Mucosa of rectum (tissue), 2 donors: ENCODE results near the gene ELP5.
A peak's percentile ranks its signal among the peaks of the same experiment; 100 is the strongest.

Experiments
- H3K27ac ChIP-seq, 2 donors: one replicate each; pipeline ENCODE4 v1.7.0; 2013; ENCODE audit warnings: inconsistent platforms in 2 of 2, low read depth in 2 of 2, low read length in 2 of 2
- H3K27me3 ChIP-seq, 2 donors: one replicate each; pipeline ENCODE4 v1.7.0; 2013; ENCODE audit warnings: low read length in 2 of 2; ENCODE audit not compliant: control insufficient read depth in 2 of 2, insufficient read depth in 2 of 2
- H3K36me3 ChIP-seq, 2 donors: one replicate each; pipeline ENCODE4 v1.7.0; 2013; ENCODE audit warnings: low read length in 2 of 2; ENCODE audit not compliant: control insufficient read depth in 2 of 2, insufficient read depth in 2 of 2
- H3K4me1 ChIP-seq, 2 donors: one replicate each; pipeline ENCODE4 v1.7.0; 2013; ENCODE audit warnings: low read length in 2 of 2, mild to moderate bottlenecking in 1 of 2; ENCODE audit not compliant: control insufficient read depth in 2 of 2, insufficient read depth in 2 of 2
- H3K4me3 ChIP-seq, 2 donors: one replicate each; pipeline ENCODE4 v1.7.0; 2013; ENCODE audit warnings: low read length in 2 of 2
- H3K9ac ChIP-seq, 2 donors: one replicate each; pipeline ENCODE4 v1.7.0; 2013; ENCODE audit warnings: low read length in 2 of 2, low read depth in 1 of 2, mild to moderate bottlenecking in 1 of 2
- H3K9me3 ChIP-seq, 2 donors: one replicate each; pipeline ENCODE4 v1.7.0; 2013; ENCODE audit warnings: low read length in 2 of 2; ENCODE audit not compliant: control insufficient read depth in 2 of 2
- donor health status: healthy.
- donor health status: Normal muscosa, but diverticular disease.

ELP5 gene, protein sequence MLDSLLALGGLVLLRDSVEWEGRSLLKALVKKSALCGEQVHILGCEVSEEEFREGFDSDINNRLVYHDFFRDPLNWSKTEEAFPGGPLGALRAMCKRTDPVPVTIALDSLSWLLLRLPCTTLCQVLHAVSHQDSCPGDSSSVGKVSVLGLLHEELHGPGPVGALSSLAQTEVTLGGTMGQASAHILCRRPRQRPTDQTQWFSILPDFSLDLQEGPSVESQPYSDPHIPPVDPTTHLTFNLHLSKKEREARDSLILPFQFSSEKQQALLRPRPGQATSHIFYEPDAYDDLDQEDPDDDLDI

GRCh38 chr17:7252176-7253043 is at the start of gene ELP5:
Gene ELP5 (plus strand): TSS chr17:7252215. CDS start chr17:7252551, 336 bp downstream.
- Histone ChIP-seq H3K4me3 (peak within 1 kb of the TSS; percentile 71 to 92), H3K27ac (peak within 1 kb of the TSS; percentile 100), H3K27me3 (no peaks in the 10 kb centered on the region), H3K9ac (peak within 1 kb of the TSS; percentile 87 to 97), H3K4me1 (peaks cover 24 to 29% of the 10 kb centered on the region in 2 donors), H3K9me3 (no peaks in the 10 kb centered on the region), H3K36me3 (peaks cover 17 to 25% of the 10 kb centered on the region in 2 donors)

- peaks cover 0 to 3% of the 10 kb centered on the region in 2 donors for H3K4me1 ChIP-seq
- H3K36me3 ChIP-seq: peaks cover 0 to 5% of the 10 kb centered on the region in 2 donors
- H3K4me3 ChIP-seq: no peak overlapping the region
- no peaks in the 10 kb centered on the region for H3K9me3 ChIP-seq
- peaks cover 0 to 2% of the 10 kb centered on the region in 2 donors for H3K27me3 ChIP-seq
- no peak overlapping the region for H3K9ac ChIP-seq
- no peak overlapping the region for H3K27ac ChIP-seq
These were observed 48.6 kb upstream of the ELP5 start for GRCh38 chr17:7203391-7203790.

DNA sequence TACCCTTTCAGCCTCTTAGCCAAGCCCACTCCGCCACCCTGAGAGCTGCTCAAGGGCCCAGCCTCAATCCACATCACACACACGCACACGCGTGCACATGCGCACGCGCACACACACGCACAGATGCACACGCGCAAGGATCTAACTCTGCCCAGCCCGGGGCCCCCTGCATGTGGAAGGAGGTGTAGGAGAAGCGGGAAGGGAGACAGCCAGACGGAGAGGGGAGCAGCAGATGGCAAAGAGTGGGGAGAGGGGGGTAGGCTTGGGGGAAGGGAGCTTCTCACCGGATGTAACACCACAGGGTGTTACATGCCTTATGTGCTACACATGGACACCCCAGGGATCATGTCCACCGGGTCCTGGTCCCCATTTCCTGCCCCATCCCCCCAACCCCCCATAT is 47.7 kb upstream of the ELP5 start:
- H3K27me3 ChIP-seq: peaks cover 0 to 2% of the 10 kb centered on the region in 2 donors
- H3K9me3 ChIP-seq: no peaks in the 10 kb centered on the region
- no peak overlapping the region for H3K9ac ChIP-seq
- H3K27ac ChIP-seq: peak overlapping the region in 1 of 2 donors; percentile 58
- peaks cover 0 to 3% of the 10 kb centered on the region in 2 donors for H3K4me1 ChIP-seq
- peak overlapping the region; percentile 61 to 79 for H3K4me3 ChIP-seq
- H3K36me3 ChIP-seq: peaks cover 0 to 5% of the 10 kb centered on the region in 2 donors

DNA sequence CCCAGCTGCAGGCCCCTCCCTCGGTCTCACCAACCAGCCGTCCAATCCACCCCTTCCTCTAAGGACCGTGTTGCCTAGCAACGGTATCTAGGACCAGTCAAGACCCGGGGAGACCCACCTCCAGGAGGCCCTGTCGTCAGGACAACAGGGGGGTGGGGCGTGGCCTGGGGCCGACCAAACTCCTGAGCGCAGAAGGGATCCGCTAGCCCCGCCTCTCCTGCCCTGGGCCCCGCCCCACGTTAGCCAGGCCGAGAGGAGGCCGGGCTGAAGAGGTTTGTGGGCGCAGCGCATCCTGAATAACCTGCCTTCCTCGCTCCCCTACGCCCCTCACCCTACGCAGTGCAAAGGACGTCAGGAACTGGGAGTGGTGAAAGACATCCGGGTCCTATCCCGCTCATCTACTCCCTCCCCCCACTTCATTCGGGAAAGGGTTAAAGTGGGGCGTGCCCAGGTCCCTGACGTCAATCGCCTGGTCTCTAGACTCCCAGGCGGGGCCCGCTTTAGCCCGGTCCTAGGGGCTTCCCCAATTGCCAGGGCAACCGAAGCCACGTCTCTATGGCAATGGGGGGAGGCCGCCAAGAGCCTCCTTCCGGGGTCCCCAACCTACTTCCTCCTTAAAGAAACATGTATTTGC is 47.1 kb upstream of the ELP5 start:
- H3K27me3 ChIP-seq: peaks cover 0 to 2% of the 10 kb centered on the region in 2 donors
- H3K9ac ChIP-seq: peak overlapping the region; percentile 28 to 65
- H3K9me3 ChIP-seq: no peaks in the 10 kb centered on the region
- peak overlapping the region; percentile 61 to 79 for H3K4me3 ChIP-seq
- H3K4me1 ChIP-seq: peaks cover 0 to 3% of the 10 kb centered on the region in 2 donors
- H3K27ac ChIP-seq: peak overlapping the region in 1 of 2 donors; percentile 58
- H3K36me3 ChIP-seq: peaks cover 0 to 5% of the 10 kb centered on the region in 2 donors

GRCh38 chr17:7205561-7205960 is 46.5 kb upstream of the ELP5 start:
- Histone ChIP-seq H3K4me1 (peaks cover 0 to 3% of the 10 kb centered on the region in 2 donors), H3K36me3 (peaks cover 0 to 5% of the 10 kb centered on the region in 2 donors), H3K9me3 (no peaks in the 10 kb centered on the region), H3K27ac (no peak overlapping the region), H3K9ac (peak overlapping the region; percentile 28 to 65), H3K27me3 (peaks cover 0 to 2% of the 10 kb centered on the region in 2 donors), H3K4me3 (peak overlapping the region; percentile 61 to 79)

DNA sequence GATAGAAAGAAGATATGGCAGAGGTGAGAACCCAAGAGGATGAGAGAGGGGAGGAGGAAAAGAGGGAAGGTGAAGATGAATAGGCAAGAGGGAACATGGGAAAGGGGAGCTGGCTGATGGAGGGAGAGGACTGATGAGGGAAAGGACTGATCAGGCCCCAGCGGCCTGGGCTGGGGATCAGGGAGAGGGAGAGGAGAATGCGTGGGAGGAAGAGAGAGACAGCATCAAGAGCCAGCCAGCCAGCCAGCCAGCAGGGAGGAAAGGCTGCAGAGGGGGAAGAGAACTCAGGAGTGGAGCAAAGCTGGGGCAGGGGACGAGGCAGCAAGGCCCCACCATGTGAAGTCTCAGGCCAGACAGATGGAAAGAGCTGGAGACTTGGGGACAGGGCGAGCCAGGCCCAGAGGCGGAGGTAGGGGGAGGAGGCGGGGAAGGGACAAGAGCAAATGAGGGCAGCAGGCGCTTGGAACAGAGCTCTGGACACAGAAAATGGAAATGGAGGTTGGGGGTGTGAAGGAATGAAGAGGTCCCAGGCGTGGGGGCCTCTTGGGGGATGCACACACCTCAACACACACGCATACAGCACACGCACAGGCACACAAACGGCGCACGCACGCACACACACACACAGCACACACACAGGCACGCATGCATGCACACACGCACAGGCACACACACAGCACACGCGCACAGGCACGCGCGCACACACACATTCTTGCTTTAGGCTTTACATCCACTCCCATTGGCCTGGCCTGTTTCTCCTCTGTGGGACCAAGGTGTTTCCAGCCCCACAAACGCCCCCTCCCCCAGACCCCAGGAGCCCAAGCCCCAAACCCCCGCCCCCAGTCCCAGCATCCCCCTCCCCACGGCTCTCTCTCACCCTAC is 44.7 kb upstream of the ELP5 start:
- Histone ChIP-seq H3K9ac (no peak overlapping the region), H3K4me1 (peaks cover 0 to 3% of the 10 kb centered on the region in 2 donors), H3K27me3 (peaks cover 5 to 8% of the 10 kb centered on the region in 2 donors), H3K27ac (no peak overlapping the region), H3K9me3 (no peaks in the 10 kb centered on the region), H3K4me3 (no peak overlapping the region), H3K36me3 (peaks cover 0 to 5% of the 10 kb centered on the region in 2 donors)

DNA sequence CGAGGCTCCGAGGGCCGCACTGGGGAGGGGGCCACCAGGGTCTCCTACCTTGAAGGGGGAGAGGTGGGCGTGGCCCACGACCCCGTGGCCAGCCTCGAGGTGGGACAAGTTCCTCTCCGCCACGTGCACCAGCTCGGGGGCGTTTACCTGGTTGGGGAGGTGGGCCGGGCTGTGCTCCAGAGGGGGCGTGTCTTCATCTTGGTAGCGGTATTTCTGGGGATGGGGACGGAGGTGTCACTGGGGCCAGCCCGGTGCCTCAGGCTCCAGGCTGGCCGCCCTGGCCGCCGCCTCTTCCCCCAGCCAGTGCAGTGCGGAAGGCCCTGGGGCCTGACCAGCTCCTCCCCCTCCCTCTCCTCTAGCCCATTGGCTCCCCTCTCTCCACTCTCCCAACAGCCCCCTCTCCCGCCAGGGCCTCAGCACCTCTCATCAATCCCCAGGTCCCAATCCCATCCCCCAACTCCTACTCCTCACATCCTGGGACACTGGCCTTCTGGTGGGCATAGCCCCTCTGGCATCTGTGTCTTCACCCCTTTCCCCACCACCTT is 43.9 kb upstream of the ELP5 start:
- H3K36me3 ChIP-seq: no peaks in the 10 kb centered on the region
- H3K4me3 ChIP-seq: no peak overlapping the region

DNA sequence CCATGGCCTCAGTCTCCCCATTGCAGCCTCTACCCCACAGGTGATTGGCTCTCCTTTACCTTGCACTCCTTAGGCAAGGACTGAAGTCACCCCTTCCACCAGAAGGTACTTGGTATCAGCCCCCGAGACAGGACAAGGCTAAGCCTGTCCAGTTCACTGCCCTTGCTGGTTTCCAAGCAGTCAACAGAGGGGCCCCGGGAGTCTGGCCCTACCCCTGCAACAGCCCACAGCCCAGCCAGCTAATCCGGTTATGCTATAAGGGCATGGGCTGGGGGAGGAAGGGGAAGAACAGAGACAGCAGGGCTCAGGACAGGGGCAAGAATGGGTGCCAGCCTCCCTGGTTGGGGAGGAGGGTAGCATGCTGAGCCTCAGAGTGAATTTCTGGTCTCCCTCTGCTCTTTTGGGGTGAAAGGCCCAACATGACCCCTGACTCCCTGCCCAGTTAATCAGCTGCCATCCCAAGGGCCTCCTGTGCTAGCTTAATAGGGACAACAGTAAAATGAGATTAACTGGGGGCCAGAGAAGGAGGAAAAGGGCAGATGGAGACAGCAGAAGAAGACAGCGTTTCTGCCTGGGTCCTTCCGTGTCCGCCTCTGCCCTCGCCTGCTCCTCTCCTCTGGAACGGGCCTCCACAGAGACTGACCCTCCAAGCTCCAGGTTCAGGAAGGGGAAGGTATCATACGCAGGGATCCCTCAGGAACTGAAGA is 43.1 kb upstream of the ELP5 start:
- Histone ChIP-seq H3K4me3 (no peak overlapping the region), H3K27me3 (peaks cover 5 to 8% of the 10 kb centered on the region in 2 donors), H3K9me3 (no peaks in the 10 kb centered on the region), H3K4me1 (peaks cover 3 to 6% of the 10 kb centered on the region in 2 donors), H3K36me3 (no peaks in the 10 kb centered on the region), H3K27ac (no peak overlapping the region), H3K9ac (no peak overlapping the region)

More for the DNA sequence above, 43.9 kb upstream of the ELP5 start:
- Histone ChIP-seq H3K9ac (no peak overlapping the region), H3K27ac (no peak overlapping the region), H3K27me3 (peaks cover 5 to 8% of the 10 kb centered on the region in 2 donors), H3K4me1 (peaks cover 0 to 3% of the 10 kb centered on the region in 2 donors), H3K9me3 (no peaks in the 10 kb centered on the region)
